ENCODE results near the gene EMC9.
A peak's percentile ranks its signal among the peaks of the same experiment; 100 is the strongest.

Gene EMC9

GRCh38 chr14:24119691-24120090, 21.7 kb downstream of the EMC9 start:
- Histone ChIP-seq H3K9ac (ENCODE audit: low read depth, low read length, poor library complexity, severe bottlenecking) (no peak overlapping the region), H3K9me2 (replicated peaks; ENCODE audit: low read depth, low read length) (no peaks in the 10 kb centered on the region), H3K36me3 (ENCODE audit: insufficient read depth, low read length) (peaks cover 50% of the 10 kb centered on the region), H2AFZ (ENCODE audit: low read length) (no peak overlapping the region), H3K9me3 (ENCODE audit: insufficient read depth, low read depth, low read length) (no peaks in the 10 kb centered on the region), H3F3A (ENCODE audit: low read depth) (no peaks in the 10 kb centered on the region), H3K4me1 (ENCODE audit: insufficient read depth, low read length, poor library complexity, severe bottlenecking) (peaks cover 19% of the 10 kb centered on the region), H3K79me2 (ENCODE audit: insufficient read depth, low read length) (peaks cover 25% of the 10 kb centered on the region), H3K4me2 (ENCODE audit: low read depth, low read length, poor library complexity, severe bottlenecking) (no peak overlapping the region), H4K20me1 (ENCODE audit: insufficient read depth, low read length, poor library complexity, severe bottlenecking) (peaks cover 11% of the 10 kb centered on the region), H3K27me3 (ENCODE audit: insufficient read depth, low read length, poor library complexity, severe bottlenecking) (no peaks in the 10 kb centered on the region), H3K4me3 (ENCODE audit: low read length, poor library complexity, severe bottlenecking) (no peak overlapping the region)
- TF ChIP-seq EZH2phosphoT487 (IDR thresholded peaks at IDR 0.05; ENCODE audit: borderline replicate concordance) (no peak), CTCF (conservative IDR thresholded peaks at IDR 0.05; ENCODE audit: low read length) (no peak)

- no peaks in the 10 kb centered on the region for H3K9me3 ChIP-seq (ENCODE audit: insufficient read depth, low read depth, low read length)
- peaks cover 19% of the 10 kb centered on the region for H3K4me1 ChIP-seq (ENCODE audit: insufficient read depth, low read length, poor library complexity, severe bottlenecking)
- no peak for TF ChIP-seq EZH2phosphoT487 (IDR thresholded peaks at IDR 0.05; ENCODE audit: borderline replicate concordance)
- H3K79me2 ChIP-seq (ENCODE audit: insufficient read depth, low read length): peaks cover 29% of the 10 kb centered on the region
- H3K27me3 ChIP-seq (ENCODE audit: insufficient read depth, low read length, poor library complexity, severe bottlenecking): no peaks in the 10 kb centered on the region
- H3K9me2 ChIP-seq (replicated peaks; ENCODE audit: low read depth, low read length): no peaks in the 10 kb centered on the region
- peak overlapping the region; percentile 91 for H3K4me3 ChIP-seq (ENCODE audit: low read length, poor library complexity, severe bottlenecking)
- peak overlapping the region; percentile 88 for H3K4me2 ChIP-seq (ENCODE audit: low read depth, low read length, poor library complexity, severe bottlenecking)
- peaks cover 6% of the 10 kb centered on the region; the same call in 1 of the 2 replicates for H3F3A ChIP-seq (ENCODE audit: low read depth)
- H4K20me1 ChIP-seq (ENCODE audit: insufficient read depth, low read length, poor library complexity, severe bottlenecking): peaks cover 11% of the 10 kb centered on the region
- no peak overlapping the region for H2AFZ ChIP-seq (ENCODE audit: low read length)
- H3K9ac ChIP-seq (ENCODE audit: low read depth, low read length, poor library complexity, severe bottlenecking): peak overlapping the region; percentile 3
- H3K36me3 ChIP-seq (ENCODE audit: insufficient read depth, low read length): peaks cover 43% of the 10 kb centered on the region
Measured at GRCh38 chr14:24117179-24117578, 24.2 kb downstream of the EMC9 start.

- Histone ChIP-seq H3K4me1 (ENCODE audit: insufficient read depth, low read length, poor library complexity, severe bottlenecking) (peaks cover 19% of the 10 kb centered on the region), H3K36me3 (ENCODE audit: insufficient read depth, low read length) (peaks cover 37% of the 10 kb centered on the region), H3K4me2 (ENCODE audit: low read depth, low read length, poor library complexity, severe bottlenecking) (peak overlapping the region; percentile 88), H3K9ac (ENCODE audit: low read depth, low read length, poor library complexity, severe bottlenecking) (peak overlapping the region; percentile 91), H3K27me3 (ENCODE audit: insufficient read depth, low read length, poor library complexity, severe bottlenecking) (no peaks in the 10 kb centered on the region), H3K4me3 (ENCODE audit: low read length, poor library complexity, severe bottlenecking) (peak overlapping the region; percentile 91), H3K9me3 (ENCODE audit: insufficient read depth, low read depth, low read length) (no peaks in the 10 kb centered on the region), H3K9me2 (replicated peaks; ENCODE audit: low read depth, low read length) (no peaks in the 10 kb centered on the region), H3K79me2 (ENCODE audit: insufficient read depth, low read length) (peaks cover 29% of the 10 kb centered on the region), H4K20me1 (ENCODE audit: insufficient read depth, low read length, poor library complexity, severe bottlenecking) (peaks cover 11% of the 10 kb centered on the region), H2AFZ (ENCODE audit: low read length) (no peak overlapping the region), H3F3A (ENCODE audit: low read depth) (peaks cover 6% of the 10 kb centered on the region; the same call in 1 of the 2 replicates)
- TF ChIP-seq CTCF (conservative IDR thresholded peaks at IDR 0.05; ENCODE audit: low read length) (no peak), EZH2phosphoT487 (IDR thresholded peaks at IDR 0.05; ENCODE audit: borderline replicate concordance) (no peak)
Measured at GRCh38 chr14:24116128-24116814, 25.1 kb downstream of the EMC9 start.
